Bronchial epithelial cell (primary cell): Measurements from ENCODE around the gene SCFD2. TPM values are rescaled to one million over a fixed set of nuclear protein-coding genes. Genes with fewer than 3 reads are reported as not detected.

Experiments used
- DNase-seq: peaks from one replicate; pipeline ENCODE4 v3.0.0-alpha.2; 2010; ENCODE audit warnings: low read depth
- FAIRE-seq: peaks from 2 replicates; lab custom pipeline; 2011; peaks lifted over from hg19 to GRCh38; lab: Jason Lieb, UNC
- H3K27me3 ChIP-seq: 2 replicates; pipeline ENCODE4 v1.5.1; 2011; ENCODE audit warnings: low read length; ENCODE audit not compliant: control insufficient read depth, insufficient read depth
- H3K36me3 ChIP-seq: 2 replicates; pipeline ENCODE4 v1.5.1; 2011; ENCODE audit warnings: low read length; ENCODE audit not compliant: control insufficient read depth, insufficient read depth
- H3K4me3 ChIP-seq: 2 replicates; pipeline ENCODE4 v1.5.1; 2011; ENCODE audit warnings: mild to moderate bottlenecking, low read depth, low read length, control low read depth
- total RNA-seq: library from RNA; depleted of rRNA; stranded (reverse); fragments of >200 nt; gene quantifications from 2 replicates; pipeline ENCODE4 v1.2.1, GENCODE V29; 2014
- TF ChIP-seq, protein P1 (sequence below): IDR thresholded peaks from 2 replicates; pipeline ENCODE4 v1.5.1; 2011; ENCODE audit warnings: mild to moderate bottlenecking, moderate library complexity, low read length, control low read depth, inconsistent platforms; ENCODE audit not compliant: insufficient read depth, severe bottlenecking

SCFD2 gene
- total RNA-seq, 1 donor from 2014 or later, result 21.9 TPM

GRCh38 chr4:52914051-52914605 lies 451.7 kb downstream of the SCFD2 start:
- H3K4me3 ChIP-seq, result no peak overlapping the region
- DNase-seq, result peak; percentile 33
- H3K36me3 ChIP-seq, result no peaks in the 10 kb centered on the region
- no peak for FAIRE-seq
- no peaks in the 10 kb centered on the region for H3K27me3 ChIP-seq
- TF ChIP-seq, protein P1, sequence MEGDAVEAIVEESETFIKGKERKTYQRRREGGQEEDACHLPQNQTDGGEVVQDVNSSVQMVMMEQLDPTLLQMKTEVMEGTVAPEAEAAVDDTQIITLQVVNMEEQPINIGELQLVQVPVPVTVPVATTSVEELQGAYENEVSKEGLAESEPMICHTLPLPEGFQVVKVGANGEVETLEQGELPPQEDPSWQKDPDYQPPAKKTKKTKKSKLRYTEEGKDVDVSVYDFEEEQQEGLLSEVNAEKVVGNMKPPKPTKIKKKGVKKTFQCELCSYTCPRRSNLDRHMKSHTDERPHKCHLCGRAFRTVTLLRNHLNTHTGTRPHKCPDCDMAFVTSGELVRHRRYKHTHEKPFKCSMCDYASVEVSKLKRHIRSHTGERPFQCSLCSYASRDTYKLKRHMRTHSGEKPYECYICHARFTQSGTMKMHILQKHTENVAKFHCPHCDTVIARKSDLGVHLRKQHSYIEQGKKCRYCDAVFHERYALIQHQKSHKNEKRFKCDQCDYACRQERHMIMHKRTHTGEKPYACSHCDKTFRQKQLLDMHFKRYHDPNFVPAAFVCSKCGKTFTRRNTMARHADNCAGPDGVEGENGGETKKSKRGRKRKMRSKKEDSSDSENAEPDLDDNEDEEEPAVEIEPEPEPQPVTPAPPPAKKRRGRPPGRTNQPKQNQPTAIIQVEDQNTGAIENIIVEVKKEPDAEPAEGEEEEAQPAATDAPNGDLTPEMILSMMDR, result no peak

DNA sequence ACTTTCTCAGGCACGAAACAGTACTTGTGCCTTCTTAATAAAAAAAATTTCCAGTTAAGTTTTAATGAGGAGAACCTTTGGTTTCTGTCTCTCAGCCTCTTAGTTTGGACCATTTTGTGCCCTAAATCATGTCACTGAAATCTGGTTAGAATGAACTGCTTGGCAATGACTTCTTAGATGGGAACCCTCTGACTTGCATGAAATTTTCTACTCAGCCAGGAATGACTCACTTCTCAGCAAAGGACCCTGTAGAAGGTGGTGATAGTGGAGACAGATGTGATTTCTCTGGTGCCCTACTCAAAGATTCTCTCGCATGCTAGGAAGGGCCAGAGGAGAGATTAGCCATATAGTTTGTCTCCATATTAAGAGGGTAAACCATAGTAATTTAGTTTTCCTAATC lies 453.3 kb downstream of the SCFD2 start:
- H3K27me3 ChIP-seq, result no peaks in the 10 kb centered on the region
- DNase-seq (no peak), FAIRE-seq (no peak)
- H3K4me3 ChIP-seq, result no peak overlapping the region
- TF ChIP-seq, protein P1, result no peak
- H3K36me3 ChIP-seq, result no peaks in the 10 kb centered on the region

- FAIRE-seq (peak; percentile 28), DNase-seq (peak; percentile 76)
- TF ChIP-seq, protein P1, result peak; percentile 78
- H3K4me3 ChIP-seq, result no peak overlapping the region
- H3K27me3 ChIP-seq, result no peaks in the 10 kb centered on the region
- no peaks in the 10 kb centered on the region for H3K36me3 ChIP-seq
These were observed 454.1 kb downstream of the SCFD2 start for GRCh38 chr4:52911684-52912294.

DNA sequence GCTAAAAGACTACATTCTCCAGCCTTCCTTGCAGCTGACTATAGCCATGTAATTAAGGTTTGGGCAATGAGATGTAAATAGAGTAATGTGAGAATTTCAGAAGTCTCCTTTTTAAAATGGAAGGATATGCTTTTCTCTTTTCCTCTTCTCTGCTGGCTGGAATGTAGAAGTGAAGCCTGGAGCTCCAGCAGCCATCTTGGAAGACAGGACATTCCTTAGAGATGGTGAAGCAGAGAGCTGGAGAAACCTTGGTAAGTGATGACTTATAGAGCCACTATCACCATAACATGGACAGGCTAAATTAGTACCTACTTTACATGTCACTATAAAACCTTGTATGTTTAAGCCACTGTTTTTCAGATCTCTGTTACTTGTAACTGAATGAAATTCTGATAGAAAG lies 455.7 kb downstream of the SCFD2 start:
- H3K4me3 ChIP-seq, result no peak overlapping the region
- TF ChIP-seq, protein P1, result no peak
- FAIRE-seq (no peak), DNase-seq (no peak)
- H3K36me3 ChIP-seq, result no peaks in the 10 kb centered on the region
- H3K27me3 ChIP-seq, result no peaks in the 10 kb centered on the region

DNA sequence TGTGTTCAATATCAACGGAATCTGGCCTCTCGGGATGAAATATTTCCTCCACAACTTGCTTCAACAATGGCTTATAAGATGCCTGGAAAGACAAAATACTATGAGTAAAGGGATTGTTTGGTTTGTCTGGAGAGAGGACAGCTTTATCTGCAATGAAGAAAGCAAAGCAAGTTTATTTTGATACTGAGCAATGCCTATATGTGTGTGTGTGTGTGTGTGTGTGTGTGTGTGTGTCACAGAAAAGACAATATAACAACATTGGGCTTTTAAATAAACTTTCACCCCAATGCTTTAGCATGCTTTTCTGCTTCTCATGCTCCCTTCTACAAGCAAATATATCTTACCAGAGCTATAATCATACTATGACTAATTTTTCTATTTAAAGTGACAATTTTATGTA lies 458.4 kb downstream of the SCFD2 start:
- DNase-seq (no peak), FAIRE-seq (no peak)
- Histone ChIP-seq H3K27me3 (no peaks in the 10 kb centered on the region), H3K36me3 (no peaks in the 10 kb centered on the region), H3K4me3 (no peak overlapping the region)
- TF ChIP-seq, protein P1, result no peak
